GM23338 (cell line): ENCODE results near the gene SPSB4.

ENCODE experiments used
- CREB1 ChIP-seq: fragments of 250-450 bp; sonication (Bioruptor Pico); IDR thresholded peaks from 2 replicates; pipeline ENCODE4 v1.5.0; 2020; ENCODE audit warnings: low read depth, mild to moderate bottlenecking, moderate library complexity
- EZH2 ChIP-seq: fragments of 200-600 bp; sonication (generic); IDR thresholded peaks from one replicate; pipeline ENCODE4 v1.8.0; 2017; ENCODE audit warnings: antibody characterized with exemption, mild to moderate bottlenecking, low read depth; ENCODE audit not compliant: unreplicated experiment
- EZH2phosphoT487 ChIP-seq: fragments of 200-600 bp; sonication (generic); IDR thresholded peaks from one replicate; pipeline ENCODE4 v1.8.1; 2018; ENCODE audit warnings: antibody characterized with exemption; ENCODE audit not compliant: unreplicated experiment
- JUNB ChIP-seq: IDR thresholded peaks from one replicate; pipeline ENCODE4 v1.6.1; 2016; ENCODE audit warnings: antibody characterized with exemption; ENCODE audit not compliant: unreplicated experiment
- POLR2AphosphoS5 ChIP-seq: IDR thresholded peaks from 2 replicates; pipeline ENCODE4 v1.6.1; 2016; ENCODE audit warnings: antibody characterized with exemption, low read depth
- REST ChIP-seq: IDR thresholded peaks from one replicate; pipeline ENCODE4 v1.6.1; 2018; ENCODE audit warnings: antibody characterized with exemption; ENCODE audit not compliant: unreplicated experiment
- ZNF331 ChIP-seq: fragments of 250-450 bp; sonication (Bioruptor Pico); IDR thresholded peaks from 2 replicates; pipeline ENCODE4 v1.5.0; 2020; ENCODE audit warnings: low read depth, mild to moderate bottlenecking, moderate library complexity
- TF ChIP-seq, protein P1 (sequence below), 2 experiments: fragments of 200-600 bp in 1 of 2; sonication (generic) in 1 of 2; conservative IDR thresholded peaks; 2 replicates each; pipeline versions ENCODE4 v1.5.1 to v1.6.1; 2016 to 2017; ENCODE audit warnings: antibody characterized with exemption in 2 of 2, low read depth in 2 of 2, mild to moderate bottlenecking in 2 of 2, moderate library complexity in 1 of 2

GRCh38 chr3:141086188-141086587 is 35.0 kb downstream of the SPSB4 start:
- TF ChIP-seq, protein P1, sequence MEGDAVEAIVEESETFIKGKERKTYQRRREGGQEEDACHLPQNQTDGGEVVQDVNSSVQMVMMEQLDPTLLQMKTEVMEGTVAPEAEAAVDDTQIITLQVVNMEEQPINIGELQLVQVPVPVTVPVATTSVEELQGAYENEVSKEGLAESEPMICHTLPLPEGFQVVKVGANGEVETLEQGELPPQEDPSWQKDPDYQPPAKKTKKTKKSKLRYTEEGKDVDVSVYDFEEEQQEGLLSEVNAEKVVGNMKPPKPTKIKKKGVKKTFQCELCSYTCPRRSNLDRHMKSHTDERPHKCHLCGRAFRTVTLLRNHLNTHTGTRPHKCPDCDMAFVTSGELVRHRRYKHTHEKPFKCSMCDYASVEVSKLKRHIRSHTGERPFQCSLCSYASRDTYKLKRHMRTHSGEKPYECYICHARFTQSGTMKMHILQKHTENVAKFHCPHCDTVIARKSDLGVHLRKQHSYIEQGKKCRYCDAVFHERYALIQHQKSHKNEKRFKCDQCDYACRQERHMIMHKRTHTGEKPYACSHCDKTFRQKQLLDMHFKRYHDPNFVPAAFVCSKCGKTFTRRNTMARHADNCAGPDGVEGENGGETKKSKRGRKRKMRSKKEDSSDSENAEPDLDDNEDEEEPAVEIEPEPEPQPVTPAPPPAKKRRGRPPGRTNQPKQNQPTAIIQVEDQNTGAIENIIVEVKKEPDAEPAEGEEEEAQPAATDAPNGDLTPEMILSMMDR (conservative IDR thresholded peaks at IDR 0.05; ENCODE audit: low read depth in 2 of 2): no peak
- TF ChIP-seq EZH2: no peak
- no peak for TF ChIP-seq CREB1
- no peak for TF ChIP-seq JUNB
- TF ChIP-seq POLR2AphosphoS5: no peak
- TF ChIP-seq EZH2phosphoT487: no peak
- no peak for TF ChIP-seq REST
- TF ChIP-seq ZNF331 (CRISPR knock-in tag): no peak
